Stomach (tissue), 9 donors: ENCODE measurements around the gene RNFT2. TPM values are rescaled to one million over a fixed set of nuclear protein-coding genes. Genes with fewer than 3 reads are reported as not detected.

Experiments used
- DNase-seq, 2 donors: peaks; one replicate each; pipeline versions ENCODE4 v3.0.0 to v3.0.0-alpha.2; 2013 to 2019
- H3K27ac ChIP-seq, 5 donors: fragments of 200-600 bp in 4 of 5; sonication (generic) in 4 of 5; one replicate each; pipeline ENCODE4 v1.5.1; 2013 to 2019; ENCODE audit warnings: mild to moderate bottlenecking in 1 of 5, moderate library complexity in 1 of 5
- H3K27me3 ChIP-seq, 3 donors: fragments of 200-600 bp; sonication (generic); one replicate each; pipeline ENCODE4 v1.5.1; 2017 to 2019; ENCODE audit warnings: mixed run types in 1 of 3
- H3K36me3 ChIP-seq, 4 donors: fragments of 200-600 bp; sonication (generic); 1 replicate in 3 of 4; 2 replicates in 1 of 4; pipeline ENCODE4 v1.5.1; 2016 to 2019
- H3K4me1 ChIP-seq, 4 donors: fragments of 200-600 bp; sonication (generic); one replicate each; pipeline ENCODE4 v1.5.1; 2016 to 2019
- H3K4me3 ChIP-seq, 4 donors: fragments of 200-600 bp; sonication (generic) in 3 of 4; one replicate each; pipeline ENCODE4 v1.5.1; 2016 to 2019; ENCODE audit warnings: mild to moderate bottlenecking in 1 of 4
- H3K9me3 ChIP-seq, 4 donors: fragments of 200-600 bp; sonication (generic); one replicate each; pipeline ENCODE4 v1.5.1; 2016 to 2019
- EP300 ChIP-seq: sonication (generic); formaldehyde crosslinking; IDR thresholded peaks from one replicate; pipeline ENCODE4 v1.6.1; 2017; ENCODE audit warnings: antibody characterized with exemption
- POLR2A ChIP-seq, 4 donors: fragments of 450-650 bp; IDR thresholded peaks; one replicate each; pipeline ENCODE4 v1.6.1; 2016; ENCODE audit warnings: antibody characterized with exemption in 4 of 4, control low read depth in 2 of 4, mild to moderate bottlenecking in 1 of 4, moderate library complexity in 1 of 4
- POLR2AphosphoS5 ChIP-seq, 3 donors: sonication (generic); formaldehyde crosslinking; IDR thresholded peaks; one replicate each; pipeline ENCODE4 v1.6.1; 2016; ENCODE audit warnings: antibody characterized with exemption in 3 of 3
- WGBS, 5 donors: extraction: QIAGEN DNeasy Blood & Tissue Kit in 3 of 5; methylation state at CpG; one replicate each; pipeline versions ENCODE4 v1.1.5 to v1.1.7; 2013 to 2018; 5-methylcytosine and 5-hydroxymethylcytosine counted together
- intact Hi-C: fragments of 100-400 bp; cut with DNase I; formaldehyde crosslinking; loops from one replicate; pipeline ENCODE4 v1.15.1; 2023; ENCODE audit warnings: low total_unique reads
- polyA plus RNA-seq, 3 donors: library from polyadenylated mRNA; stranded (reverse); fragments of 200-250 nt; gene quantifications; one replicate each; pipeline ENCODE4 v1.2.3, GENCODE V29; 2013
- total RNA-seq, 5 donors: library from RNA; depleted of rRNA; stranded (reverse); fragments of >200 nt; gene quantifications; one replicate each; pipeline versions ENCODE4 v1.1.0 to v1.2.3, GENCODE V29; 2014 to 2016
- TF ChIP-seq, protein P1 (sequence below), 7 experiments: fragments of 450-650 bp in 4 of 7; fragments of 200-600 bp in 3 of 7; sonication (generic) in 3 of 7; IDR thresholded peaks; one replicate each; pipeline ENCODE4 v1.5.1; 2016 to 2019; ENCODE audit warnings: antibody characterized with exemption in 7 of 7, control low read depth in 2 of 7, mild to moderate bottlenecking in 1 of 7
- donor health status: healthy with polysubstance abuse.
- donor health status: Bipolar disorder and iron deficiency.
- donor health status: healthy.

RNFT2 gene
- total and polyA plus RNA-seq, 8 donors = 0.43 to 12.7 (median 1.6) TPM; not detected in 2

DNA sequence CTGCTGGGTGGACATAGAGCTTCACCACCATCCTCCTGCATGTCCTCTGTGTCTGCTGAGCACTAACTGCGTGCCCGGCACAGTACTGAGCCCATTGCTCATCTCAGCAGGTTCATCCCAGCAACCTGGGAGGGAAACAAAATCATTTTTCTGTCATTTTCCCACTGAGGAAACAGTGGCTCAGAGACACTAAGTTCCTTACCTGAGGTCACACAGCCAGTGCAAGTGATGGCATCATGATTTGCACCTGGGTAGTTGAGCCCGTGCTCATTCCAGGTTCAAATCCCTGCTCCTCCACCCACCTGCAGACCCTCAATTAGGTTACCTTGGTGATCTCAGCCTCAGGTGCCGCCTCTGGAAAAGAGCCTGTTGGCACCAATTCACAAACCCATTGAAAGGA is 23.4 kb downstream of the RNFT2 start:
- Histone ChIP-seq H3K4me1 (no peaks in the 10 kb centered on the region), H3K27ac (no peak overlapping the region), H3K4me3 (no peak overlapping the region), H3K36me3 (no peaks in the 10 kb centered on the region), H3K27me3 (no peaks in the 10 kb centered on the region), H3K9me3 (no peaks in the 10 kb centered on the region)
- intact Hi-C loops = no loop called here
- WGBS, 5 donors = 90 to 98% (median 96%) methylated on average over 4 of the region's 4 CpGs
- no peak for DNase-seq
- no peak for TF ChIP-seq POLR2A (IDR thresholded peaks at IDR 0.05)
- no peak for TF ChIP-seq POLR2AphosphoS5 (IDR thresholded peaks at IDR 0.05)
- TF ChIP-seq, protein P1, sequence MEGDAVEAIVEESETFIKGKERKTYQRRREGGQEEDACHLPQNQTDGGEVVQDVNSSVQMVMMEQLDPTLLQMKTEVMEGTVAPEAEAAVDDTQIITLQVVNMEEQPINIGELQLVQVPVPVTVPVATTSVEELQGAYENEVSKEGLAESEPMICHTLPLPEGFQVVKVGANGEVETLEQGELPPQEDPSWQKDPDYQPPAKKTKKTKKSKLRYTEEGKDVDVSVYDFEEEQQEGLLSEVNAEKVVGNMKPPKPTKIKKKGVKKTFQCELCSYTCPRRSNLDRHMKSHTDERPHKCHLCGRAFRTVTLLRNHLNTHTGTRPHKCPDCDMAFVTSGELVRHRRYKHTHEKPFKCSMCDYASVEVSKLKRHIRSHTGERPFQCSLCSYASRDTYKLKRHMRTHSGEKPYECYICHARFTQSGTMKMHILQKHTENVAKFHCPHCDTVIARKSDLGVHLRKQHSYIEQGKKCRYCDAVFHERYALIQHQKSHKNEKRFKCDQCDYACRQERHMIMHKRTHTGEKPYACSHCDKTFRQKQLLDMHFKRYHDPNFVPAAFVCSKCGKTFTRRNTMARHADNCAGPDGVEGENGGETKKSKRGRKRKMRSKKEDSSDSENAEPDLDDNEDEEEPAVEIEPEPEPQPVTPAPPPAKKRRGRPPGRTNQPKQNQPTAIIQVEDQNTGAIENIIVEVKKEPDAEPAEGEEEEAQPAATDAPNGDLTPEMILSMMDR (IDR thresholded peaks at IDR 0.05) = no peak
- no peak for TF ChIP-seq EP300

DNA sequence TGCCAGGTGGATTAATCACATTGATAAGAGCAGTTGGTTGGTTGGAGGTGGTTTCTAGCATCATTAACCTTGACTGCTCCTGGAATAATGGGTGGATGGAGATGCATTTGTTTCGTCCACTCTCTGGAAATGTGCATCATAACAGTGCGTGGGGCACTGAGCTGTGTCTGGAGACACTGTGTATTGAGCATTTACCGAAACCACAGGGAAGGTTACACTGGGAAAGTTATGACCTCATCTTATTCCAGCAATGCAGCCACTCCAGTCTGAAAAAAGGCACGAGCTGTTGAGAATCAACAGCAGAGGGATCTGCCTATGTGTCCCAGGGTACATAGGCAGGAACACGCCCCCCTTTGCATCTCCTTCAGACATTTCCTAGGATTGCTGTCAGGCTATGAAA is 27.2 kb downstream of the RNFT2 start:
- DNase-seq = no peak
- TF ChIP-seq EP300 (no peak), POLR2A (IDR thresholded peaks at IDR 0.05) (no peak), POLR2AphosphoS5 (IDR thresholded peaks at IDR 0.05) (no peak)
- TF ChIP-seq, protein P1 (IDR thresholded peaks at IDR 0.05) = no peak

DNA sequence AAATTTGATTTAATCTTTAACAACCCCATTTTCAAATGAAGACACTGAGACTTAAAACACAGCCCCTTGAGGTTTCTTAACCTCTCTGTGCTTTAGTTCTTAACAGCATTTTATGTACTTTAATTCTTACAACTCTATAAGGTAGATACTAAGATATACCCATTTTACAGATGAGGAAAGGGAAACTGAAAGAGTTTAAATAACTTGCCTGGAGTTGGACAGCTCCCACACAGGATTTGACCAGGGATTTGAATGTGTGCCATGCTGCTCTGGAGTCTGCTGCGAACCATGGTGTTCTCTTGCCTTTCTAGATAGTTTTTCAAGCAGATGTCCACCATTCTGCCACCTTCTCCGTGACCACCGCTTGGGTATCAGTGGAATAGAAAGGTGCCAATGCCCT is 28.2 kb downstream of the RNFT2 start:
- 89 to 96% (median 93%) methylated on average over 3 of the region's 3 CpGs for WGBS, 5 donors

More for the DNA sequence above, 27.2 kb downstream of the RNFT2 start:
- no peak overlapping the region for H3K27ac ChIP-seq
- intact Hi-C loops = no loop called here
- 67 to 82% (median 80%) methylated on average over 5 of the region's 5 CpGs for WGBS, 5 donors
- no peaks in the 10 kb centered on the region for H3K4me1 ChIP-seq
- H3K36me3 ChIP-seq = no peaks in the 10 kb centered on the region
- no peaks in the 10 kb centered on the region for H3K9me3 ChIP-seq
- H3K4me3 ChIP-seq = no peak overlapping the region
- no peaks in the 10 kb centered on the region for H3K27me3 ChIP-seq

DNA sequence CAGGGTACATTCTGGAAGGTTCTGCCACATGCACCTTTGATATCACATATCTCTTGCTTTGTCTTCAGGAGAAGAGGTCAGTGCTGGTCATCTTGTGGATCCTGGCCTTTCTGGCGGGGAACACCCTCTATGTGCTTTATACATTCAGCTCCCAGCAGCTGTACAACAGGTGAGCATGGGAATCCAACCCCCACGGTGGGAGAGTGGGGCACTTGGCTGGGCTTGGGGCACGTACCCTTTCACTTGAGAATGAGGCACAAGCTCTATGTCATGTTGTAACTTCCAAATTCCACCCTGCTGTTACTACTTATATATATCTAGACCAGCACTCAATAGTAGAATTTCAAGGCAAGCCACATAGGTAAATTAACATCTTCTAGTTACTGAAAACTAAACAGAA is 28.6 kb downstream of the RNFT2 start:
- no peaks in the 10 kb centered on the region for H3K27me3 ChIP-seq
- intact Hi-C loops = no loop called here
- TF ChIP-seq POLR2AphosphoS5 (IDR thresholded peaks at IDR 0.05) (no peak), EP300 (no peak), POLR2A (IDR thresholded peaks at IDR 0.05) (no peak)
- TF ChIP-seq, protein P1 (IDR thresholded peaks at IDR 0.05) = no peak
- H3K27ac ChIP-seq = no peak overlapping the region
- no peak overlapping the region for H3K4me3 ChIP-seq
- H3K36me3 ChIP-seq = no peaks in the 10 kb centered on the region
- H3K4me1 ChIP-seq = no peaks in the 10 kb centered on the region
- DNase-seq = no peak
- 74 to 87% (median 81%) methylated on average over 3 of the region's 3 CpGs for WGBS, 5 donors
- no peaks in the 10 kb centered on the region for H3K9me3 ChIP-seq

More for the DNA sequence above, 28.2 kb downstream of the RNFT2 start:
- H3K4me1 ChIP-seq = no peaks in the 10 kb centered on the region
- no peak for TF ChIP-seq POLR2A (IDR thresholded peaks at IDR 0.05)
- no peak for TF ChIP-seq EP300
- TF ChIP-seq POLR2AphosphoS5 (IDR thresholded peaks at IDR 0.05) = no peak
- TF ChIP-seq, protein P1 (IDR thresholded peaks at IDR 0.05) = no peak
- H3K27me3 ChIP-seq = no peaks in the 10 kb centered on the region
- no peak for DNase-seq
- no peak overlapping the region for H3K27ac ChIP-seq
- H3K4me3 ChIP-seq = no peak overlapping the region
- intact Hi-C loops = no loop called here
- H3K9me3 ChIP-seq = no peaks in the 10 kb centered on the region
- H3K36me3 ChIP-seq = no peaks in the 10 kb centered on the region
